ACHN (cell line): ENCODE data around the gene S100PBP.

Experiments used
- DNase-seq: peaks from one replicate; pipeline ENCODE4 v3.0.0-alpha.2; 2015
- in situ Hi-C: cut with HindIII; loops from 2 replicates; pipeline ENCODE4 v1.10.0; 2017; ENCODE audit warnings: low sequenced_read_pairs, low pct_ligation_motif_present, low pct_unique_long_range_greater_than_20kb

The S100PBP gene

GRCh38 chr1:32816676-32817158 is 736 bp upstream of the S100PBP start:
- in situ Hi-C loops: no loop called here

GRCh38 chr1:32817815-32818786 is 648 bp downstream of the S100PBP start:
- peak; percentile 73 for DNase-seq
- in situ Hi-C loops: no loop called here

More at GRCh38 chr1:32816676-32817158, 736 bp upstream of the S100PBP start:
- DNase-seq: peak; percentile 34

GRCh38 chr1:32818804-32819541 is 1.5 kb downstream of the S100PBP start:
- in situ Hi-C loops: no loop called here
- no peak for DNase-seq

- in situ Hi-C loops: no loop called here
Measured at GRCh38 chr1:32825181-32825580, 7.7 kb downstream of the S100PBP start.

GRCh38 chr1:32828341-32828740 is 10.9 kb downstream of the S100PBP start:
- in situ Hi-C loops: no loop called here
- DNase-seq: peak; percentile 39

More at GRCh38 chr1:32825181-32825580, 7.7 kb downstream of the S100PBP start:
- DNase-seq: no peak

GRCh38 chr1:32830092-32830852 is 12.8 kb downstream of the S100PBP start:
- no peak for DNase-seq
- in situ Hi-C loops: no loop called here

GRCh38 chr1:32831878-32832277 is 14.4 kb downstream of the S100PBP start:
- in situ Hi-C loops: no loop called here
- no peak for DNase-seq

- no peak for DNase-seq
- in situ Hi-C loops: no loop called here
Measured at GRCh38 chr1:32848354-32849063, 31.1 kb downstream of the S100PBP start.

- in situ Hi-C loops: no loop called here
- DNase-seq: no peak
Measured at GRCh38 chr1:32855861-32856617, 38.6 kb downstream of the S100PBP start.

- in situ Hi-C loops: no loop called here
- no peak for DNase-seq
Measured at GRCh38 chr1:32858136-32858535, 40.7 kb downstream of the S100PBP start.

- in situ Hi-C loops: no loop called here
- DNase-seq: no peak
Measured at GRCh38 chr1:32858791-32859190, 41.3 kb downstream of the S100PBP start.

GRCh38 chr1:32859915-32860314 is 42.5 kb downstream of the S100PBP start:
- DNase-seq: no peak
- in situ Hi-C loops: no loop called here

GRCh38 chr1:32860566-32860965 is 43.1 kb downstream of the S100PBP start:
- in situ Hi-C loops: no loop called here
- DNase-seq: no peak

- in situ Hi-C loops: no loop called here
- DNase-seq: no peak
Measured at GRCh38 chr1:32861904-32862695, 44.6 kb downstream of the S100PBP start.

GRCh38 chr1:32863218-32863880 is 45.9 kb downstream of the S100PBP start:
- in situ Hi-C loops: no loop called here
- DNase-seq: no peak

- no peak for DNase-seq
- in situ Hi-C loops: no loop called here
Measured at GRCh38 chr1:32863881-32864245, 46.4 kb downstream of the S100PBP start.
